GM08714 (cell line): Measurements from ENCODE around the gene MAP1LC3A.

Source experiments
- H3K4me3 ChIP-seq: fragments of 200-500 bp; sonication (Bioruptor generic); 2 replicates; pipeline ENCODE4 v1.5.1; 2014; ENCODE audit warnings: mild to moderate bottlenecking, low read length, inconsistent platforms
- ZNF274 ChIP-seq: IDR thresholded peaks from 2 replicates; pipeline ENCODE4 v1.6.1; 2012; ENCODE audit warnings: mild to moderate bottlenecking, low read depth, low read length

The MAP1LC3A gene

GRCh38 chr20:34549929-34550305 lies 8.6 kb upstream of the MAP1LC3A start:
- no peak overlapping the region for H3K4me3 ChIP-seq

GRCh38 chr20:34552569-34552968 lies 5.9 kb upstream of the MAP1LC3A start:
- H3K4me3 ChIP-seq, result no peak overlapping the region
- TF ChIP-seq ZNF274, result no peak

More at GRCh38 chr20:34549929-34550305, 8.6 kb upstream of the MAP1LC3A start:
- no peak for TF ChIP-seq ZNF274

- no peak overlapping the region for H3K4me3 ChIP-seq
- no peak for TF ChIP-seq ZNF274
Measured at GRCh38 chr20:34553366-34553867, 5.1 kb upstream of the MAP1LC3A start.

GRCh38 chr20:34557936-34558319 lies 590 bp upstream of the MAP1LC3A start:
- no peak for TF ChIP-seq ZNF274
- H3K4me3 ChIP-seq, result peak overlapping the region; percentile 82

GRCh38 chr20:34559311-34560140 lies 1.0 kb downstream of the MAP1LC3A start:
- no peak for TF ChIP-seq ZNF274
- H3K4me3 ChIP-seq, result no peak overlapping the region

GRCh38 chr20:34560141-34560523 lies 1.6 kb downstream of the MAP1LC3A start:
- H3K4me3 ChIP-seq, result no peak overlapping the region
- no peak for TF ChIP-seq ZNF274

GRCh38 chr20:34560614-34561013 lies 2.1 kb downstream of the MAP1LC3A start:
- no peak overlapping the region for H3K4me3 ChIP-seq
- TF ChIP-seq ZNF274, result no peak

GRCh38 chr20:34561661-34562060 lies 3.1 kb downstream of the MAP1LC3A start:
- no peak for TF ChIP-seq ZNF274
- H3K4me3 ChIP-seq, result no peak overlapping the region

- no peak overlapping the region for H3K4me3 ChIP-seq
- TF ChIP-seq ZNF274, result no peak
Measured at GRCh38 chr20:34562641-34563040, 4.1 kb downstream of the MAP1LC3A start.

- no peak for TF ChIP-seq ZNF274
- no peak overlapping the region for H3K4me3 ChIP-seq
Measured at GRCh38 chr20:34564833-34565232, 6.3 kb downstream of the MAP1LC3A start.

GRCh38 chr20:34566978-34567891 lies 8.7 kb downstream of the MAP1LC3A start:
- no peak overlapping the region for H3K4me3 ChIP-seq
- TF ChIP-seq ZNF274, result no peak

GRCh38 chr20:34567892-34568865 lies 9.7 kb downstream of the MAP1LC3A start:
- TF ChIP-seq ZNF274, result no peak
- H3K4me3 ChIP-seq, result no peak overlapping the region

- no peak overlapping the region for H3K4me3 ChIP-seq
- no peak for TF ChIP-seq ZNF274
Measured at GRCh38 chr20:34569598-34569997, 11.1 kb downstream of the MAP1LC3A start.
